Measurements from ENCODE around the gene IFNGR1. TPM values are rescaled to one million over a fixed set of nuclear protein-coding genes. Genes with fewer than 3 reads are reported as not detected.

Gene IFNGR1
- total RNA-seq, 1 experiment from 2014 or later: 27.1 TPM

DNA sequence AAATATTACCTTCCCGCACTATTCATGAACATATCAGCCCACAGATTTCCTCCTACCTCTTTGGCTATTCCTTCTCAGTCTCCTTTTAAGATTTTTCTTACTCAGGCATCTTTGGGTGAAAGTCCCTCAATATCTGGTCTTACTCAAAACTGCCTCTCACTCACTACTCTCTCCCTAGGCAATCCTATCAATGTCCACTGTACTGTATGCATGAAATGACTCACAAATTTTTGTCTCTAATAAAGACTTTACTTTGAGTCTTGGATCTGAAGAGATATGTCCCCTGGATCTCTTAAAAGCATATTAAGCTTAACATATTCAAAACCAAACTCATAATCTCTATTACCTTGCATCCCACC is 70.2 kb downstream of the IFNGR1 start:
- no peak overlapping the region for H3K4me2 ChIP-seq (ENCODE audit: low read length)

More for the DNA sequence above, 70.2 kb downstream of the IFNGR1 start:
- Histone ChIP-seq H2AFZ (ENCODE audit: low read depth, low read length, poor library complexity, severe bottlenecking) (no peak overlapping the region), H3K79me2 (ENCODE audit: insufficient read depth, low read length) (no peaks in the 10 kb centered on the region), H3K4me3 (replicated peaks in 1 of 2; ENCODE audit: low read depth in 1 of 2, low read length in 2 of 2) (no peak overlapping the region), H3K4me1 (ENCODE audit: control insufficient read depth in 1 of 2, insufficient read depth in 2 of 2, low read length in 2 of 2) (no peaks in the 10 kb centered on the region), H3K36me3 (ENCODE audit: control insufficient read depth in 1 of 2, insufficient read depth in 2 of 2, low read length in 2 of 2) (no peaks in the 10 kb centered on the region), H3K27ac (ENCODE audit: low read depth, low read length) (no peak overlapping the region), H3K9ac (ENCODE audit: low read length) (no peak overlapping the region), H3K9me2 (ENCODE audit: insufficient read depth) (no peaks in the 10 kb centered on the region), H3K27me3 (ENCODE audit: insufficient read depth, low read length) (no peaks in the 10 kb centered on the region), H4K20me1 (ENCODE audit: insufficient read depth) (no peaks in the 10 kb centered on the region), H3K9me3 (ENCODE audit: control insufficient read depth in 1 of 2, insufficient read depth in 1 of 2, low read depth in 1 of 2, low read length in 2 of 2) (no peaks in the 10 kb centered on the region)
- TF ChIP-seq EGR1 (IDR thresholded peaks at IDR 0.05; ENCODE audit: low read depth) (no peak), SRF (IDR thresholded peaks at IDR 0.05; ENCODE audit: low read depth) (no peak), ZNF274 (IDR thresholded peaks at IDR 0.05; ENCODE audit: low read depth, low read length) (no peak), CBX3 (IDR thresholded peaks at IDR 0.05; ENCODE audit: low read depth) (no peak), FOSL1 (IDR thresholded peaks at IDR 0.05; ENCODE audit: low read depth) (no peak), CEBPB (IDR thresholded peaks at IDR 0.05; ENCODE audit: low read depth) (no peak), SIN3A (IDR thresholded peaks at IDR 0.05; ENCODE audit: low read depth) (no peak), JUND (IDR thresholded peaks at IDR 0.05) (no peak), RAD21 (IDR thresholded peaks at IDR 0.05; ENCODE audit: low read depth) (no peak), ZFX (IDR thresholded peaks at IDR 0.05) (no peak), POLR2AphosphoS5 (IDR thresholded peaks at IDR 0.05; ENCODE audit: low read depth, low read length) (no peak), TCF7L2 (IDR thresholded peaks at IDR 0.05; ENCODE audit: borderline replicate concordance, extremely low read depth, insufficient read depth, insufficient read length) (no peak), SP1 (IDR thresholded peaks at IDR 0.05; ENCODE audit: low read depth) (no peak)
- TF ChIP-seq, protein P1, sequence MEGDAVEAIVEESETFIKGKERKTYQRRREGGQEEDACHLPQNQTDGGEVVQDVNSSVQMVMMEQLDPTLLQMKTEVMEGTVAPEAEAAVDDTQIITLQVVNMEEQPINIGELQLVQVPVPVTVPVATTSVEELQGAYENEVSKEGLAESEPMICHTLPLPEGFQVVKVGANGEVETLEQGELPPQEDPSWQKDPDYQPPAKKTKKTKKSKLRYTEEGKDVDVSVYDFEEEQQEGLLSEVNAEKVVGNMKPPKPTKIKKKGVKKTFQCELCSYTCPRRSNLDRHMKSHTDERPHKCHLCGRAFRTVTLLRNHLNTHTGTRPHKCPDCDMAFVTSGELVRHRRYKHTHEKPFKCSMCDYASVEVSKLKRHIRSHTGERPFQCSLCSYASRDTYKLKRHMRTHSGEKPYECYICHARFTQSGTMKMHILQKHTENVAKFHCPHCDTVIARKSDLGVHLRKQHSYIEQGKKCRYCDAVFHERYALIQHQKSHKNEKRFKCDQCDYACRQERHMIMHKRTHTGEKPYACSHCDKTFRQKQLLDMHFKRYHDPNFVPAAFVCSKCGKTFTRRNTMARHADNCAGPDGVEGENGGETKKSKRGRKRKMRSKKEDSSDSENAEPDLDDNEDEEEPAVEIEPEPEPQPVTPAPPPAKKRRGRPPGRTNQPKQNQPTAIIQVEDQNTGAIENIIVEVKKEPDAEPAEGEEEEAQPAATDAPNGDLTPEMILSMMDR (IDR thresholded peaks at IDR 0.05 in 2 of 3, conservative IDR thresholded peaks at IDR 0.05 in 1 of 3; ENCODE audit: borderline replicate concordance in 1 of 3, insufficient read depth in 1 of 3, low read depth in 2 of 3, low read length in 2 of 3): no peak
- TF ChIP-seq, protein P2, sequence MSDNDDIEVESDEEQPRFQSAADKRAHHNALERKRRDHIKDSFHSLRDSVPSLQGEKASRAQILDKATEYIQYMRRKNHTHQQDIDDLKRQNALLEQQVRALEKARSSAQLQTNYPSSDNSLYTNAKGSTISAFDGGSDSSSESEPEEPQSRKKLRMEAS (IDR thresholded peaks at IDR 0.05): no peak
- ATAC-seq (no peak), DNase-seq (ENCODE audit: low read depth, low spot score) (no peak)
- ChIA-PET RAD21 (ENCODE audit: low non-redundant PET in 1 of 2, low total read pairs in 2 of 2, uncharacterized antibody in 2 of 2, unreplicated experiment in 2 of 2) (no interaction called here), POLR2A (no interaction called here), CTCF (no interaction called here)
- BruUV-seq (replicated peaks): no TSS peak
- intact Hi-C loops (cut with micrococcal nuclease): no loop called here

All from HCT116 (cell line).